ENCODE data around the gene ATRAID. TPM values are rescaled to one million over a fixed set of nuclear protein-coding genes. Genes with fewer than 3 reads are reported as not detected.

ATRAID gene
- total RNA-seq, 4 donors from 2014 or later, result 169 to 677 (median 199) TPM

DNA sequence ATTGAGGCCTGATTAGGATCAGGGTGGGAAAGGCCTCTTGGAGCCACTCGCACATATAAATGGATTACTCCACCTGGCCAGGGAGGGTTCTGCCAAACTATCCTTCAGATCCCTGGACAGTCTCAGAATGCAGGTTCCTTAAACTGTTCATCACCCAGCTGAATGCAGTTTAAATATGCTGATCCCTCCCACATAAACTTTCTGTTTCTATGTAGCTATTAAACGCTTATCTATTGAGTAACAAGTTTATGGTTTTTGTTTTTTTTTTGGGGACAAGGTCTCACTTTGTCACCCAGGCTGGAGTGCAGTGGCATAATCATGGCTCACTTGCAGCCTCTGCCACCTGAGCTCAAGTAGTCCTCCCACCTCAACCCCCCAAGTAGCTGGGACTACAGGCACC, 7.2 kb downstream of the ATRAID start:
- TF ChIP-seq, protein P1, sequence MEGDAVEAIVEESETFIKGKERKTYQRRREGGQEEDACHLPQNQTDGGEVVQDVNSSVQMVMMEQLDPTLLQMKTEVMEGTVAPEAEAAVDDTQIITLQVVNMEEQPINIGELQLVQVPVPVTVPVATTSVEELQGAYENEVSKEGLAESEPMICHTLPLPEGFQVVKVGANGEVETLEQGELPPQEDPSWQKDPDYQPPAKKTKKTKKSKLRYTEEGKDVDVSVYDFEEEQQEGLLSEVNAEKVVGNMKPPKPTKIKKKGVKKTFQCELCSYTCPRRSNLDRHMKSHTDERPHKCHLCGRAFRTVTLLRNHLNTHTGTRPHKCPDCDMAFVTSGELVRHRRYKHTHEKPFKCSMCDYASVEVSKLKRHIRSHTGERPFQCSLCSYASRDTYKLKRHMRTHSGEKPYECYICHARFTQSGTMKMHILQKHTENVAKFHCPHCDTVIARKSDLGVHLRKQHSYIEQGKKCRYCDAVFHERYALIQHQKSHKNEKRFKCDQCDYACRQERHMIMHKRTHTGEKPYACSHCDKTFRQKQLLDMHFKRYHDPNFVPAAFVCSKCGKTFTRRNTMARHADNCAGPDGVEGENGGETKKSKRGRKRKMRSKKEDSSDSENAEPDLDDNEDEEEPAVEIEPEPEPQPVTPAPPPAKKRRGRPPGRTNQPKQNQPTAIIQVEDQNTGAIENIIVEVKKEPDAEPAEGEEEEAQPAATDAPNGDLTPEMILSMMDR (IDR thresholded peaks at IDR 0.05; ENCODE audit: low read depth), result no peak

DNA sequence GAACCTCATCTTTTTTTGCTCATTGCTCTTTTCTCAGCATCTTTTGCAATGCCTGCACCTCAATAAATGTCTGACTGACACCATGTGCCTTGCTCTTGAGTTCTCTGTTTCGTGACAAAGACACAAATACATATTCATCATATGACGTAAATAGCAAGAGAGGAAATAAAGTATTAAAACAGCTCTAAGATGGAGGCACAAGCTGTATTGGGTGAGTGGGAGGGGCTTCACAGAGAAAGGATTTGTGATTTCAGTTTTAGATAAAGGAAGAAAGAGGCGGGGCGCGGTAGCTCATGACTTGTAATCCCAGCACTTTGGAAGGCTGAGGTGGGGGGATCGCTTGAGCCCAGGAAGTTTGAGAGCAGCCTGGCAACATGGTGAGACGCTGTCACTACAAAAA, 8.2 kb downstream of the ATRAID start:
- TF ChIP-seq, protein P1 (IDR thresholded peaks at IDR 0.05; ENCODE audit: low read depth), result no peak

DNA sequence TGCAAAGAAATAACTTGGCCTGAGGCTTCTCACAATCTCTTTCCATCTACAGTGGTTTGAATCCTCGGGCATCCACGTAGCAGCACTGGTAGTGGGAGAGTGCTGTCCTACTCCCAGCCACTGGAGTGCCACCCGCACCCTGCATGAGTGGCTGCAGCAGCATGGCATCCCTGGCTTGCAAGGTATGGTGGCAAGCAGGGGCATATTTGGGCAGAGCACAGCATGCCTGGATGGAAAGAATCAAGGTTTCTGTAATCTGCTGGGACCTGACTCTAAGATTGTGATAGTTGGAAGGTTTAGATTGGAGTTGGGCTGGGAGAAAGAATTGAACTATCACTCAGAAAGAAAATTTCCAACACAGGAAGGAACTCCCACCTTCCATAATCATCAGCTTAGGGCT, 9.3 kb downstream of the ATRAID start:
- TF ChIP-seq, protein P1 (IDR thresholded peaks at IDR 0.05; ENCODE audit: low read depth), result no peak

DNA sequence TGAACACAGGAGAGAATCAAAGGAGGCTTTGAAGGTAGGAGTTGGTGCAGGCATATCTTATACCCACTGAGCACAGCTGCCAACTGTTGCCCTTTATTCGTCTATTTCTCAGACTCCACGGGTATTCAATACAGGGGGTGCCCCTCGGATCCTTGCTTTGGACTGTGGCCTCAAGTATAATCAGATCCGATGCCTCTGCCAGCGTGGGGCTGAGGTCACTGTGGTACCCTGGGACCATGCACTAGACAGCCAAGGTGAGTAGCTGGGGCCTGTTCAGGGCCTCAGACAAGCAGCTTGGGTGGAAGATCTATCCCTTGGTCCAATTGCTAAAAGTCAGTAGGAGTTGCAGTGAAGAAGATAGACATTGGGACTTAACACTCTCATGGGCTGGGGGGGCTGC, 10.6 kb downstream of the ATRAID start:
- TF ChIP-seq, protein P1 (IDR thresholded peaks at IDR 0.05; ENCODE audit: low read depth), result no peak

DNA sequence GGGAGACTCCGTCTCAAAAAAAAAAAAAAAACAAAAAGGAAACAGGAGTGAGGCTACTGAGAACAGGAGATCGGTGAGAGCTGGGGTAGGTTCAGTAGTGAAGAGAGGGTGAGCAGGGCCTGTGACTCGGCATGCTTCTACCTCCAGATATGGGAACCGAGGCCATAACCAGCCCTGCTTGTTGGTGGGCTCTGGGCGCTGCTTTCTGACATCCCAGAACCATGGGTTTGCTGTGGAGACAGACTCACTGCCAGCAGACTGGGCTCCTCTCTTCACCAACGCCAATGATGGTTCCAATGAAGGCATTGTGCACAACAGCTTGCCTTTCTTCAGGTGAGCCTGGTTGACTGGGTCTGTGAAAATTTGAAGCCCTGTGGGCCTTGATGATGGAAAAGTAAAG, 11.6 kb downstream of the ATRAID start:
- TF ChIP-seq, protein P1 (IDR thresholded peaks at IDR 0.05; ENCODE audit: low read depth), result no peak

DNA sequence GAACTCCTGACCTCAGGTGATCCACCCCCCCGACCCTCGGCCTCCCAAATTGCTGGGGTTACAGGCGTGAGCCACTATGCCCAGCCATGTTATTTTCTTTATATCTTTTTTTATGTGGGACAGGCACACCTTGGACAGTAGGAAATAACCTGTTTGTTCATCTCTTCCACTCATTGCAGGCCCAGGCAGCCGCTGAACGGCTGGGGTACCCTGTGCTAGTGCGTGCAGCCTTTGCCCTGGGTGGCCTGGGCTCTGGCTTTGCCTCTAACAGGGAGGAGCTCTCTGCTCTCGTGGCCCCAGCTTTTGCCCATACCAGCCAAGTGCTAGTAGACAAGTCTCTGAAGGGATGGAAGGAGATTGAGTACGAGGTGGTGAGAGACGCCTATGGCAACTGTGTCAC, 13.7 kb downstream of the ATRAID start:
- TF ChIP-seq, protein P1 (IDR thresholded peaks at IDR 0.05; ENCODE audit: low read depth), result no peak

DNA sequence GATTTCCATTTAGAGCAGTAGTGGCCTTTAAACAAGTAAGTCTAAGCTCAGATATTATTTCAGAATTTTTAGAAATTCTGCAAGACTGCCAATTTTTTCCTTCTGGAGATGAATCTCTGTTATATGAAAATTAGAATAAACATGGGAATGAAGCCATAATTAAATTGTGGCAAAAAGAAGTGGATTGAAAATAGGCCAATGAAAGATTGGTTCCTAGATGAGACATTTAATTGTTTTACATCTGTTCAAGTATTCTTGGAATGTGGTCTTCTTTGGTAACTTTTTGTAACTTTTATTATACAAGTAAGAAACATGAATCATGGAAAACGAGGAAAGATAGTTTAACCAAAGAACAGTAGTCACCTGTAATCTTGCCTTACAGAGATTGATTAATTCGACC, 15.7 kb downstream of the ATRAID start:
- TF ChIP-seq, protein P1 (IDR thresholded peaks at IDR 0.05; ENCODE audit: low read depth), result no peak
